SKM-1 (cell line): ENCODE results near the gene SIAH2.
A peak's percentile ranks its signal among the peaks of the same experiment; 100 is the strongest.

Experiments
- DNase-seq: peaks from one replicate; lab custom pipeline; 2025; ENCODE audit not compliant: unreplicated experiment; lab: John Stamatoyannopoulos, UW

Gene SIAH2

DNA sequence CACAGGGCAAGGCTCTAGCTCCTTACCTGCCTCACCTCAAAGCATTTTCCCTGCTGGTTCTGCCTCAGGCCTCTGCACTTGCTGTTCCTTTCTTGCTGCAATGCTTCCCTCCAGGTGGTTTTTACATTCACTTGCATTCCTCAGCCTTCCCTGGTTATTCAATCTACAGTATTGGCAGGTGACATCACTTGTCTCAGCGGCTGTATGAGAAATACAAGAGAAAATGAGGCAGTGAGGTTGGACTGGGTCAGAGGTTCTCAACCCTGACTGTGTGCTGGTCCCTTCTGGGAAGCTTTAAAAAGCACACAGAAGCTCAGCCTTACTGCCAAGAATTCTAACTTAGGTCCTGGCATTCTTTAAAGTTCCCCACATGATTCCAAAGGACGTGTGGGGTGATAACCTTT lies 26.7 kb downstream of the SIAH2 start:
- DNase-seq, result no peak

DNA sequence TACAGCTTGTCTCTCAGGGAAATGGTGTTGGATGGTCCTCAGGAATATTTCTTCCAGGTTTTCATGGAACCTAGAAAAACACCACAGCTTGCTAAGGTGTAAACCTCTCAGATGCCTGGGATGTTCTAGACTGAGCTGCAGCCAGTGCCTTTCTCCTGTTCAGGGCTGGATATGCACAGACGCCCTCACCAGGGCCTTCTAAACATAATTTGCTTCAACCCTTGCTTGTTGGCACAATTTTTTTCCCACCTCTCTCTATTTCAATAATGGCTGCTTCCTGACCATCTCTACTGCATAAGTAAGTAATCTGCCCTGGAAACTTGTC lies 28.2 kb downstream of the SIAH2 start:
- DNase-seq, result no peak

DNA sequence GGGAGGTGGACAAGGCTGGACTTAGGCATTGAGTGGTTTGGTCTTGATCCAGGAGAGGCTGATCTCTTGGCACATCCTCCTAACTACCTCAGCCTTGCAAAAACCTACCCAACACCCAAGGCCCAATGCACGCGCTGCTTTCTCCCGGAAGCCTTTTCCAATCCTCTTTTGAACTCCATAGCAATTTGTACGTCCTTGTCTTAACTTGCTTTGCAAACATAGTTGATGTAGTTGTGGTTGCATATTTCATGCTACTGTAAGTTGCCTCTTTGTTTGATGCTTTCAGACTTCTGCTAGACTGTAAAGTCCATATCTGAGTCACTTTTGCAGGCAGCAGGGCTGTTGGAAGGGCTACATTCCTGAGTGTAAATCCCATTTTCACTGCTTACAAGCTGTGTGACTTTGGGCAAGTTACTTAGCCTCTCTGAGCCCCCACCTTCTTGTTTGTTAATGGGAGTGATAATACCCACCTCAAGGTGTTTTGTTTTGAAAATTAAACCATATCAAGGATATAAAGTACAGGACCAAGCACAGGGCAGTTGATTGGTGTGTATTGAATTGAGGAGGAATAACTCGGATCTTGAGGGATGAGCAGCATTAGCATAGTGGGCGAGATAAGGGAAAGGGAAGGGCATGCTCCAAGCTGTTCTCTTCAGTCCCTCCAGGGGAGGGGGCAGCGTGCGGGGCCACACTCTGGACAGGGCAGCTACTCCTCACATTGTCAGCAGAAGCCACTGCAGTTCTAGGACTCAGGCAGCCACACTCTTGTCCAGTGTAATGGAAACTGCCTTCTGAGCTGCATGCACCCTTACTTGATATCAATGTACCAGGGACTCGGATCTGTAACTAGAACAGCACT lies 28.8 kb downstream of the SIAH2 start:
- DNase-seq, result no peak

DNA sequence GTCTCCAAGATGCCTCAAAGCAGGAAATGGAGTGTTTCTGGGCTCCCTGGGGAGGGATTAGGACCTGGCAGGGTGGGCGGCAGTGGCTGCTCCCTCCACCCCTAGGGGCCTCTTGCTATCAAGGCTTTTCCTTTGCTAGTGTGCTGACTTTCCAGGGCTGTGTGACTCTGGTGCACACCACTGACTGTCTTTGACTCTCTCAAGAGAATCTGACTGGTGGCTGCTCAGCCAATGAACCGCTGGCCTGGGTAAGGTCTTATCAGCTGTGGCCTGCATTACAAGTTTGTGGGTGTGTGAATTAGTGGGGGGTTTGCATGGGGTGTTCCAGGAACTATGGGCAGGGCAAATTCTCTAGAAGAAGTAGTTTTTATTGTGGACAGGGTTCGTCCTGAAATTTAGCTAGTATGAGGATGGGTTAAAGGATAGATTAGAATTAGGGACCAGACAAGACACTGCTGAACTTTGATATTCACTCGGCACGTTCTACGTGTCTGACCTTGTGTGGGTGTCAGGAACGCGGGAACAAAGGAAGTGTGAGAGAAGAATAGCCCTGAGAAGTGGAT lies 29.5 kb downstream of the SIAH2 start:
- no peak for DNase-seq

DNA sequence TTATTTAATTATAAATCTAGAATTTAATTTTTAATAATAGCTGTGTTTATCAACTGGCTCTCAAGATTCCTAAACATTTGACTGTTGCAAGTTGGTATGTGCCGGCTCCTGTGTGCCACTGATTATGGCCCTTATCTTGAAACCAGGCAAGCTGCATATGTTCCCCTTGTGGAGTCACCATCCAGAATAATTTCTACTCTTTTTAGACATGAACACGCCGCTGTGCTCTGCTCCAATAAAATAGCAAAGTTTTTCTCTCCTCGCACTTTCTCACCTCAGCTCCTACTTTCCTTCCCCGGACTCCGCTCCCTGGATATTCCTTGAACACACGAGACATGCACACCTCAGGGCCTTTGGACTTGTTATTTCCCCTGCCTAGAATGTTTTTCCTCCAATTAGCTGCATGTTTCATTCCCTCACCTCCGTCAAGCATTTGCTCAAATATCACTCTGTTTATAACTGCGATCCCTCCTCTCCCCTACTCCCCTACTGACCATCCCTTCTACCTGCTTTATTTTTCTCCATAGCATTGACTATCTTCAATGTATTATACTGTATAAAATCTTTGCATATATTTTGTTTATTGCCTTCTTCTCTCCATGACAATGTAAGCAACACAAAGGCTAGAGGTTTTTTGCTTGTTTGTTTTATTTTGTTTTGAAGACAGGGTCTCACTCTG lies 33.1 kb downstream of the SIAH2 start:
- no peak for DNase-seq

DNA sequence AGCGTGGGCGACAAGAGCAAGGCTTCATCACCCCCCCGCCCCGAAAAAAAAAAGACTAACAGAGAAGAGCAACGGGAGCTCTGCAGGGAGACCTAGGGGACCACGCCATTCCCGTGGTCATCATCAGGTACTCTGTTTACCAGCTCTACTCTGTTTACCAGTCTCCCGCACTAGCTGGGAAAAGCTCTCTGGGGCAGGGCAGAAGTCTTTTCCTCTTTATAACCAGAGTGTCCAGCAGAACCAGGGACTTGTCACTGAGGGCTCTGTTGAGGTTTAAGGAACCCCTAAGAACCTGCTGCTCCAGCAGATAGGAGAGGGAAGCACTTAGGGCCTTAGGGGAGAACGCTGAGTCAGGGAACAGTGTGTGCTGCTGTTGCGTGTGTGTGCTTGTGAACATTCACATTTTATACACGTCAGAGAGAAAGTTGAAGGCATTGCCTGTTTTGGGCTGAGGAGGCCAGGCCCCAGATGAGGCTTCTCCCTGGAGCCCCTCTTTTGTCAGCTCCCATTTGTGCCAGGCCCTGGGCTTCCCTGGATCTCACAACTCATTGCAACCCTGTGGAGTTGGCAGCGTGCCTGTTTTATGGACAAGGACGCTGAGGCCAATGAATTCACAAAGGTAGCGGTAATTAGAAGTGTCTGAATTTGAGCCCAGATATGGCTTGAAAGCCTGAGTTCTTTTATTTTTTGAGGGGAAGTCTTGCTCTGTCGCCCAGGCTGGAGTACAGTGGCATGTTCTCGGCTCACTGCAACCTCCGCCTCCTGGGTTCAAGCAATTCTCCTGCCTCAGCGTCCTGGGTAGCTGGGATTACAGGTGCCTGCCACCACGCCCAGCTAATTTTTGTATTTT lies 35.1 kb downstream of the SIAH2 start:
- no peak for DNase-seq

DNA sequence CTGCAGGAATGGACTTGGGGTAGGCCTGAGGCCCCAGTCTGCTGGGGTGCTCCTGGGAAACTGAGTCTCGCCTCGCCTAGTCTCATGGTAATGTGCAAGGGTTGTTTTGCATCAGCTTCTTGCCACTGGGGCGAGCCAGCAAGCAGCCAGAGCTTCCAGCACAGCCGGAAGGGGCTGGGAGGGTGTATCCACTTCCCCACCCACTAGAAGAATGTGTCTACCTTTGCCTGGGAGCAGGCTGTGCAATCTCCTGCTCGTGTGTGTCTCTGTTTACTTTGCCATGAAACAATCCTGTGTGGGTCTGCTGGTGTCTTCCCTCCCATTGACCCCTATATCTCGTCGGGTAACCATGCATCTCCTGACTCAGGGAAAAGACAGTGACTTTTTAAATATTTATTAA lies 37.4 kb downstream of the SIAH2 start:
- DNase-seq, result no peak

DNA sequence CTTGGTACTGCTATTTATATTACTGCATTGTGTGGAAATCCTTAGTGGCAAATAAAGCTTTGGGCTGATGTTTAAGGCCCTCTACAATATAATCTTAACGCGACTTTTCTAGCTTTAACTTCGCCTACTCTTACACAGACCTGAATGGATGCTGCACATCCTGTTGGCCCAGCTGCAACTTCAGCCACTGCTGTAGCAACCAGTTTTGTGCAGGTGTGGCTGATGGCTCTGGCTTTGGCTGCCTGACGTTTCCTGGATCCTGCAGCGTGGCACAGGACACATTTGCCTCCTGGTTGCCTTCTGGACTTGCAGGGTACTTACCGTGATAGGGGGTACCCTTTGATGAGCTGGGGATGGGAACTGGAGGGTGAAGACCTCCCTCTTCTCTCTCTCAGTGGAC lies 39.0 kb downstream of the SIAH2 start:
- no peak for DNase-seq

DNA sequence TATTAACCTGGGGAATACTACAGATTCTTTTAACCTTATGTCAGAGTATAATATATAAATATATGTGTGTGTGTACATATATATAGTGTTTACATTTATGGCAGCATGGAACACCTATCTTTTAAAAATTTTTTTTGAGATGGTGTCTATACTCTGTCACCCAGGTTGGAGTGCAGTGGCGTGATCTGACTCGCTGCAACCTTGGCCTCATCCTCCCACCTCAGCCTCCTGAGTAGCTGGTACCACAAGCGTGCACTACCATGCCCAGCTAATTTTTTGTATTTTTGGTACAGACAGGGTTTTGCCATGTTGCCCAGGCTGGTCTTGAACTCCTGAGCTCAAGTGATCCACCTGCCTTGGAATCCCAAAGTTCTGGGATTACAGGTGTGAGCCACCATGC lies 40.7 kb downstream of the SIAH2 start:
- DNase-seq, result no peak

DNA sequence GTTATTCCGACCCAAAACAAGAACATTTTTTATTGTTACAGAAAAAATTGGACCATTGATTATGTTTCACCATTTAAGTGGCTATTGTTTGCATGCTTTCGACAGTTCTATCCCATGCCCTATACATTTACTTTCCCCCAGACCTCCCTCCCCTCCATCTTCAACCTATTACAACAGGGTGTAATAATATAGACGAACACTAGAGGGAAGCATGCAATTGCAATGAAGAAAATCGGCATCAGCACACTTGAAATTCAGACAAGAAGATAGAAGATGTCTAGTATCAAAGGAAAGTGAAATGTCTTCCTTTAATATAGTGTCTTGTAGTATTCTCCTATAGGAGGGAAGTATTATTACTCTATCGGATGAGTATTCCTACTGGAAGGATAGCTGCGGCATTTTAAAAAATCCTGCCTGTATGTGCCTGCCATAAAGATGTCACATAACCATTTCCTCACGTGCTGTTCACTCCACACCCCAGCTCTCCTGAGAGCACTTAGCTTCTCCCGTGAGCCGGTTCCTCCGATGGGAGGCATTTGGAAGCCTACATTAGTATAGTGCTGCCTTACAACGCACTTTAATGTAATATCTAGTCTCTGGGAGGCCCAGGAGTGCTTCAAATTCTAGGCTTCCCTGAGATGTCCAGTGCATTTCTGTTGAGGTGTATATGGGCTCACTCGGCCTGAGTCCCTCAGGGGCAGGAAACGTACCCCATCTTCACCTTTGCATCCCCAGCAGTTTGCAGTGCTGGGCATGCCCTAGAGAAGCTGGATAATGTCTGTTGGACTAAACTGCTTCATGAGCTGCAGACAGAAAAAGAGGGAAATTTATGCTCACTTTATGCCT lies 41.5 kb downstream of the SIAH2 start:
- DNase-seq, result peak; percentile 72

DNA sequence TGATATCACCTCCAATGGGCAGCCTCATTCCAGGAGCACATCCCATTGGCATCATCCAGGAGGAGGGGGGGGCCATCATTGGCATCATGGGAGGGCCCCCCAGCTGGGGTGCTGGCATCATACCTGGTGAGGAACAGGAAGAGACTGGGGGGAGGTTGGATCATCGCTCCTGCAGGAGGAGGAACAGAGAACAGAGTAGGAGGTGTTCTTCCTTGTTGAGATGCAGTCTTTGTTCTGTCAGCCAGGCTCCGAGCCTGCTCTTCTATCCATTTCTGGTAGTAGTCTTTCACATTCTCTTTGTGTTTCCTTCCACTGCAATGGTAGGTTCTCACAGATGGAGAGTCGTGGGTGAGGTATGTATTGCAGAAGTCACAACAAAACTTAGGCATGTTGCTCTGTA lies 42.5 kb downstream of the SIAH2 start:
- no peak for DNase-seq

DNA sequence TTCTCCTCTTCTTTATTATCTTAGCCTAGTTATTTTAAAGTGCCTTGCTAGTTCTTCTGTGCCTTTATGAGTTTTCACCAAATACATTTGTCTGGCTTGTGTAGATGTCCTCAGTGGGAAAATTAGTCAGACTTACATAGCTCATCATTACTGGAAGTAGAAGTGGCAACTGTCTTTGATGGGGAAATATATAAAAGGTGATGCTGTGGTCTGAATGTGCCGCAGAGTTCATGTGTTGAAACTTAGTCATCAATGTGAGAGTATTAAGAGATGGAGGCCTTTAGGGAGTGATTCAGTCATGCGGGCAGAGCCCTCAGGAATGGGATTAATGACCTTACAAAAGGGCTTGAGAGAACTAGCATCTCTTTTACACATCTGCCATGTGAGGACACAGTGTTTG lies 52.9 kb downstream of the SIAH2 start:
- no peak for DNase-seq

DNA sequence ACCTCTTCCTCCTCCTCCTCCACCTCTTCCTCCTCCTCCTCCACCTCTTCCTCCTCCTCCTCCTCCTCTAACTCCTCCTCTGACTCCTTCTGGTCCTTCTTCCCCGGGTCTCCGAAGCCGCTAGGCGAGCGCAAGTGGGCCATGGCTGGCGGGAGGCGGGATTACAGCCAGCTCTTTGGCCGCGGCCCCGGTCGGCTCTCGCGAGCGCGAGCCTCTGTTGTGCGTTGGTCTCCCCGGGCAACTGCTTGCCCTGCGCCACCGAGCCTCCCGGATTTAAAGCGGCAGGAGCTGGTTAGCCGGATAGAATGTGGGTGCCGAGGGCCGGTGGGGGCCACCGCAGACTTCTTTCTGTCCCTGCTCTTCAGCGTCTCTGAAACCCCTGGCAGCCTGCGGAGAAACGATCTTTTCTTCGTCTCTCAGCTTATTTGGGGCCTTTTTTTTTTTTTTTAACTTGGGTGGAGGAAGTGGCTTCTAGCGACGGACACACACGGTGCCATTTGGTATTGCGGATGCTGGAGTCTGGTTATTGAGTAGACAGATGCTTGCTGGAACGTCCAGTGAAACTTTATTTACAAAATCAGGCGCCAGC lies 59.1 kb downstream of the SIAH2 start, which contains the start of gene ERICH6:
Gene ERICH6 (minus strand): TSS at position 165 of the 589 bp plus-strand sequence. CDS start 22 bp downstream, at position 143.
- peak; percentile 85 for DNase-seq

DNA sequence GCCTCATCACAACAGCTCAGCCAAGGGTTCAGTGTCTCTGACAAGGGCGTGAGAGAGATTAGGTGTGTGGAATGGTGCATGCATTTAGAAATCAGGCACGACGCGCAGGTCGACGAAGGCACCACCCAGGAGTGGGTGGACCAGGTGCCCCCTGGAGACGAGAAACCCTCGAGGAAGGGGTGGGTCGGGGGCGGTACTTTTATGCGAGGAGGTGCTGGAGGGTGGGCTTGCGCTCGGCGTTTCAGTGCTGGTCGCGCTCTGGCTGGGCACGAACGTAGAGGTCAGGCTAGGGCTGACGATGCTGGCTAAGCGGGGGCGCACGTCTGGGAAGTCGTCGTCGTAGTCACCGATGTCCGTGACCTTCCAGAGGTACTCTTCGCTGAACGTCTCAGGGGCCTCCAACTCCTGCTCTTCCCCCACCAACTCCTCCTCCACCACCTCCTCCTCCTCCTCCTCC lies 59.6 kb downstream of the SIAH2 start:
- no peak for DNase-seq

DNA sequence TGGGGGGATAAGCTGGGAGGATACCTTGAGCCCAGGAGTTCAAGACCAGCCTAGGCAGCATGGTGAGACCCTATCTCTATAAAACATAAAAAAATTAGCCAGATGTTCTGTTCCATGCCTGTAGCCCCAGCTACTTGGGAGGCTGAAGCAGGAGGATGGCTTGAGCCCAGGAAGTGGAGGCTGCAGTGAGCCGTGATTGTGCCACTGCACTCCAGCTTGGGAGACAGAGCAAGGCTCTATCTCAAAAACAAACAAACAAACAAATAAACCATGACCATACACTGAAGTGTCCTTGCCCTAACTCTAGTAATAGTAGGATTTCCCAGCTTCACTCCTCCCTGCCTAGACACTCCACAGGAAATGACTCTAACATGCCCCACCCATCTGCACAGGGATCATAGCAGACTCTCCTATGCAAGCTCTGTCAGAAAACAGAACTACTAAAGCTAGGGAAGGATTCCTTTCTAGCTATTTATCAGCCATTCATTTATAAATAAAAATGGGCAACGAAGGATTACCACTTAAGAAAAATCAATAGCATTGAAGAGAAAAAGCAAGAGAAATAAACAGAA lies 63.8 kb downstream of the SIAH2 start:
- DNase-seq, result no peak

DNA sequence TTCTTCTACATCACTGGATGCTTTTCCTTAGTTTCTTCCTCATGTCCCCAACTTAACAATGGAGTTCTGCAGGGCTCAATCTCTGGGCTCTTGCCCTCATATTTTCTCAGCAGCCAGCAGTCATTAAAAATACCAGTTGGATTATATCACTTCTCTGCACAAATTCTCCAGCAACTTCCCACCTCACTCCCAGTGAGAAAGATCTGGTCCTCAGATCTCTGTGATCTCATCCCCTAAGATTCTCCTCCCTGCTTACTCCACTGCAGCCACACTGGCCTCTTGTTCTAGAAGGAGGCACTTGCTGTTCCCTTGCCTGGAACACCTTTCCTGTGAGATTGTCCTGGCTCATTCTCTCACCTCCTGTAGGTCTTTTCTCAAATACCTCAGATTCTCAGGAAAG lies 65.3 kb downstream of the SIAH2 start:
- no peak for DNase-seq

DNA sequence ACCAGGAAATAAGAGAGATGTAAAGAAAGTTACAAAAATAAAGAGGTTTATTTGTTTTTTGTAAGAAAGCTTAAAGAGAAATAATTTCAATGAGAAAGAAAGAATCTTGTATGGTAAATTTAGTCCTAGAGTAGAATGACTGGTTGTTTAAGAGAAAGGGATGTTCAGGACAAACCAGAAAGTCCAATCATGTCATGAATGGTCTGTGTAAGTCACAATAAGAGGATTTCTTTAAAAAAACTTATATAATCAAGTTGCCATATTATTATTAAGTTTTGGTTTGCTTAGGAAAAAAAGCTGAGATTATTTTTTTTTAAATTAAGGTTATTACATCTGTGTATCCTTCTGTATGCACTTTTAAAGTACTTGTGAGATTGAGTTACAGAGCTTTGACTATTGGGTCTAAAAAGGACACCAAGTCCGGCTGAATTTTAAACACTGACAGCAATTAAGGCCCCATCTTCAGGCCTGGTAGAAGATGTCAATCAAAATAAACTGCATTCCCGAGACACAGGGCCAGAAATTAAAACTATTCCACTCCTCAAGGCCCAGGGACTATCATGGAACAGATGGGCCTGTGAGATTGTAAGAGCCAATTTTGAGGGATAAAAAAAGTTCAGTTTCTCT lies 71.4 kb downstream of the SIAH2 start:
- DNase-seq, result no peak
